GM10266 (cell line): Measurements from ENCODE around the gene TTC1.
"Not testable (repeated sequence)": the region's sequence is repeated elsewhere in the genome, so short reads cannot be mapped to it uniquely, and the experiment has no call there.

Experiments used
- DNase-seq: peaks from one replicate; pipeline ENCODE4 v3.0.0; 2012; ENCODE audit errors: extremely low spot score
- CTCF ChIP-seq: IDR thresholded peaks from 2 replicates; pipeline ENCODE4 v1.5.1; 2012; ENCODE audit warnings: mild to moderate bottlenecking, low read depth; ENCODE audit not compliant: control insufficient read depth, insufficient read depth; ENCODE audit errors: missing control alignments

TTC1 gene

GRCh38 chr5:160001457-160001856 lies 7.5 kb upstream of the TTC1 start:
- TF ChIP-seq CTCF: no peak
- no peak for DNase-seq

GRCh38 chr5:160007514-160007913 lies 1.4 kb upstream of the TTC1 start:
- TF ChIP-seq CTCF: no peak
- DNase-seq: no peak

DNA sequence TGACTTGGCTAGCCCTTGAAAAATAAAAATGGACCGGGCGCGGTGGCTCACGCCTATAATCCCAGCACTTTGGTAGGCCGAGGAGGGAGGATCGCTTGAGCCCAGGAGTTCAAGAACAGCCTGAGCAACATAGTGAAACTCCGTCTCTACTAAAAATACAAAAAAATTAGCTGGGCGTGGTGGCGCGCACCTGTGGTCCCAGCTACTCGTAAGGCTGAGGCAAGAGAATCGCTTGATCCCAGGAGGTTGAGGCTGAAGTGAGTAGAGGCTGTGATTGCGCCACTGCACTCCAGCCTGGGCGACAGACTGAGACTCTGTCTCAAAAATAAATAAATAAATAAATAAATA lies 436 bp upstream of the TTC1 start:
- not testable (repeated sequence) for DNase-seq

DNA sequence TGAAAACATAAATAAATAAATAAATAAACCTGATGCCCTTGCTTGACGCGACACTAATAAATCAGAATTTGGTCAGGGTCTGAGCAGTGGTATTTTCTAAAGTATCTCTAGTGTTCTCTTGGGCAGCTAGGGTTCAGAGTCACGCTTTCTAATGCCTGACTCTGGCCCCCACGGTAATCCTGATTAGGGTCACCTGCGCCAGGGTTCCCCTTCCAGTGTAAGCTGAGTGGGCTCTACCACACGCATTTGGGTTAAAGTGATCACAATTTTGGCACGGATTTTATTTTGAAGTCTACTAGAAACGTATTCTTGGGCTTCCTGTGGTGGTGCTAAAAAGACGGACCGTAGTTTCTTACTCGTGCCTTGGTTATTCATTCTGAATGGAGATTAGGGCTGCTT lies 651 bp downstream of the TTC1 start:
- no peak for TF ChIP-seq CTCF
- DNase-seq: no peak

- no peak for DNase-seq
- TF ChIP-seq CTCF: no peak
Observed at GRCh38 chr5:160011471-160011870, 2.5 kb downstream of the TTC1 start.

GRCh38 chr5:160014197-160014596 lies 5.3 kb downstream of the TTC1 start:
- DNase-seq: not testable (repeated sequence)

- no peak for TF ChIP-seq CTCF
- no peak for DNase-seq
Observed at GRCh38 chr5:160018945-160019625, 10.1 kb downstream of the TTC1 start.

DNA sequence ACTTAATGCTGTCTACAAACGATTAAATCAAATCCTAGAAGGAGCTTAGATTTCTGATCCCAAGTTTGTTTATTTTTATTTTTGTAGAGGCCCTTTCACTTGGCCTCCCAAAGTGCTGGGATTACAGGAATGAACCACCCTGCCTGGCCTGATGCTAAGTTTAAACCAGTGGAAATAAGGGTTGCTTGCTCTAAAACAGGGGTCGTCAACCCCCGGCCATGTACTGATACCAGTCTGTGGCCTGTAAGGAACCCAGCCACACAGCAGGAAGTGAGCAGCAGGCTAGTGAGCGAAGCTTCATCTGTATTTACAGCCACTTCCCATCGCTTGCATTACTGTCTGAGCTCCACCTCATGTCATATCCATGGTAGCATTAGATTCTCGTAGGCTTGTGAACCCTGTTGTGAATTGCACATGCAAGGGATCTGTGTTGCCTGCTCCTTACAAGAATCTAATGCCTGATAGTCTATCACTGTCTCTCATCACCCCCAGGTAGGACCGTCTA lies 11.4 kb downstream of the TTC1 start:
- no peak for TF ChIP-seq CTCF

More for the DNA sequence above, 11.4 kb downstream of the TTC1 start:
- no peak for DNase-seq
